ENCODE measurements around the gene TPRA1. TPM values are rescaled to one million over a fixed set of nuclear protein-coding genes. Genes with fewer than 3 reads are reported as not detected.

TPRA1 gene
- total RNA-seq, 2 experiments from 2014 or later, result 18.7 to 20.9 TPM

- H3K36me3 Mint-ChIP-seq, result no peaks in the 10 kb centered on the region
These were observed 61.0 kb downstream of the TPRA1 start for GRCh38 chr3:127529346-127530188.

DNA sequence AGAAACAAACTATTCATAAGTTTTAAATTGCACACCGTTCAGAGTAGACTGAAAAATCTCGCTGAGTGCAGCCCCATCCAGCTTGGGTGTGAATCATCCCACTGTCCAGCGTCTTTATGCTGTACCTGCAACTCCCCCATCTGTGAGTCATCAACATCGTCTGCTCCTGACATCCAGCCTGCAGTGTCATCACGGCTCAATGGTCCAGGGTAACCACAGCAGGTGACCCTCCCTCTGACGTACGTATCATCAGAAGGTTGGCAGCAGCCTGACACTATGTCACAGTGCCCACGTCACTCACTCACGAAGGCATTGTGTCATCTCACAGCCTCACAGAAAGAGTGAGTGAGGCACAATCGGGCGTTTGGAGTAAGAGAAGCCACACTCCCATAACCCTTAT lies 65.2 kb downstream of the TPRA1 start:
- H3K27ac Mint-ChIP-seq, result no peak overlapping the region
- no peaks in the 10 kb centered on the region for H3K4me1 Mint-ChIP-seq (ENCODE audit: low read depth)
- H3K4me3 Mint-ChIP-seq, result no peak overlapping the region
- no peaks in the 10 kb centered on the region for H3K36me3 Mint-ChIP-seq
- ChIA-PET CTCF (no interaction called here), POLR2A (no interaction called here)
- H3K27me3 Mint-ChIP-seq, result peaks cover 13% of the 10 kb centered on the region
- H3K9me3 Mint-ChIP-seq, result peaks cover 5% of the 10 kb centered on the region
- intact Hi-C loops (cut with micrococcal nuclease), result no loop called here
- no peak for DNase-seq

More at GRCh38 chr3:127529346-127530188, 61.0 kb downstream of the TPRA1 start:
- peaks cover 2% of the 10 kb centered on the region for H3K9me3 Mint-ChIP-seq
- no peaks in the 10 kb centered on the region for H3K4me1 Mint-ChIP-seq (ENCODE audit: low read depth)
- ChIA-PET CTCF (no interaction called here), POLR2A (no interaction called here)
- H3K27me3 Mint-ChIP-seq, result peaks cover 7% of the 10 kb centered on the region
- no peak for DNase-seq
- no peak overlapping the region for H3K27ac Mint-ChIP-seq
- intact Hi-C loops (cut with micrococcal nuclease), result no loop called here
- no peak overlapping the region for H3K4me3 Mint-ChIP-seq

- no peaks in the 10 kb centered on the region for H3K4me1 Mint-ChIP-seq (ENCODE audit: low read depth)
- no peak overlapping the region for H3K27ac Mint-ChIP-seq
- no peaks in the 10 kb centered on the region for H3K36me3 Mint-ChIP-seq
- peaks cover 13% of the 10 kb centered on the region for H3K27me3 Mint-ChIP-seq
- CTCF ChIA-PET, result no interaction called here
- peaks cover 5% of the 10 kb centered on the region for H3K9me3 Mint-ChIP-seq
- no peak for DNase-seq
- intact Hi-C loops (cut with micrococcal nuclease), result no loop called here
- H3K4me3 Mint-ChIP-seq, result no peak overlapping the region
- POLR2A ChIA-PET, result no interaction called here
These were observed 66.1 kb downstream of the TPRA1 start for GRCh38 chr3:127524296-127524896.

Small RNA genes within 50 kb of the gene (microRNA-seq; reads per million reads assigned to microRNA genes)
- gene MIR6825 (ENCODE audit: borderline microRNAs expressed, borderline number of aligned reads, borderline replicate concordance), result not detected
- gene MIR7976 (ENCODE audit: borderline microRNAs expressed, borderline number of aligned reads, borderline replicate concordance), result 5.5 reads per million, percentile 18 among the genes with 10 or more reads in this experiment

Other genes starting within 250 kb of the TPRA1 start
- gene MCM2, start 7.7 kb upstream of the TPRA1 start, total RNA-seq, result 100 to 1,000 TPM; 216 to 218 TPM
- gene PODXL2, start 38.5 kb upstream of the TPRA1 start, total RNA-seq, result 1 to 10 TPM; 1.2 to 1.3 TPM
- gene ABTB1, start 82.2 kb upstream of the TPRA1 start, total RNA-seq, result 10 to 100 TPM; 14.8 TPM
- gene MGLL, start 231.8 kb upstream of the TPRA1 start, total RNA-seq, result under 1 TPM; 0.31 to 0.41 TPM

All from activated CD4-positive, alpha-beta memory T cell treated with anti-CD3 and anti-CD28 coated beads for 36 hours (primary cell).